Thyroid gland (tissue), 4 donors: ENCODE measurements around the gene THBS1. TPM values are rescaled to one million over a fixed set of nuclear protein-coding genes. Genes with fewer than 3 reads are reported as not detected.

Source experiments
- DNase-seq, 2 donors: peaks; one replicate each; pipeline ENCODE4 v3.0.0-alpha.2; 2019
- H3K27ac ChIP-seq, 3 donors: fragments of 200-600 bp; sonication (generic); 1 replicate in 2 of 3; 2 replicates in 1 of 3; pipeline ENCODE4 v1.5.1; 2016 to 2019; ENCODE audit warnings: mild to moderate bottlenecking in 1 of 3, moderate library complexity in 1 of 3
- H3K27me3 ChIP-seq: fragments of 200-600 bp; sonication (generic); one replicate; pipeline ENCODE4 v1.5.1; 2019
- H3K36me3 ChIP-seq, 2 donors: fragments of 200-600 bp; sonication (generic); one replicate each; pipeline ENCODE4 v1.5.1; 2016 to 2019
- H3K4me1 ChIP-seq, 2 donors: fragments of 200-600 bp; sonication (generic); one replicate each; pipeline ENCODE4 v1.5.1; 2017 to 2019
- H3K4me3 ChIP-seq, 3 donors: fragments of 200-600 bp; sonication (generic); replicated peaks in 1 of 3; 1 replicate in 2 of 3; 2 replicates in 1 of 3; pipeline ENCODE4 v1.5.1; 2016; ENCODE audit warnings: mild to moderate bottlenecking in 1 of 3
- H3K9me3 ChIP-seq: fragments of 200-600 bp; sonication (generic); one replicate; pipeline ENCODE4 v1.5.1; 2017
- POLR2A ChIP-seq, 2 donors: fragments of 450-650 bp; IDR thresholded peaks; one replicate each; pipeline ENCODE4 v1.6.1; 2017; ENCODE audit warnings: antibody characterized with exemption in 2 of 2, mild to moderate bottlenecking in 2 of 2, moderate library complexity in 1 of 2
- WGBS, 2 donors: methylation state at CpG; one replicate each; pipeline ENCODE4 v1.1.5; 2017; 5-methylcytosine and 5-hydroxymethylcytosine counted together
- intact Hi-C: fragments of 100-400 bp; cut with DNase I; formaldehyde crosslinking; loops from one replicate; pipeline ENCODE4 v1.15.1; 2023
- total RNA-seq, 4 donors: library from RNA; depleted of rRNA; stranded (reverse); fragments of >200 nt; gene quantifications; one replicate each; pipeline ENCODE4 v1.2.3, GENCODE V29; 2016
- TF ChIP-seq, protein P1 (sequence below), 6 experiments: fragments of 200-600 bp in 3 of 6; fragments of 450-650 bp in 3 of 6; sonication (generic) in 3 of 6; IDR thresholded peaks; one replicate each; pipeline ENCODE4 v1.5.1; 2016 to 2019; ENCODE audit warnings: antibody characterized with exemption in 6 of 6, mild to moderate bottlenecking in 2 of 6, inconsistent platforms in 1 of 6, moderate library complexity in 1 of 6

THBS1 gene
- total RNA-seq, 4 donors from 2014 or later = 15.3 to 155 (median 57.8) TPM

DNA sequence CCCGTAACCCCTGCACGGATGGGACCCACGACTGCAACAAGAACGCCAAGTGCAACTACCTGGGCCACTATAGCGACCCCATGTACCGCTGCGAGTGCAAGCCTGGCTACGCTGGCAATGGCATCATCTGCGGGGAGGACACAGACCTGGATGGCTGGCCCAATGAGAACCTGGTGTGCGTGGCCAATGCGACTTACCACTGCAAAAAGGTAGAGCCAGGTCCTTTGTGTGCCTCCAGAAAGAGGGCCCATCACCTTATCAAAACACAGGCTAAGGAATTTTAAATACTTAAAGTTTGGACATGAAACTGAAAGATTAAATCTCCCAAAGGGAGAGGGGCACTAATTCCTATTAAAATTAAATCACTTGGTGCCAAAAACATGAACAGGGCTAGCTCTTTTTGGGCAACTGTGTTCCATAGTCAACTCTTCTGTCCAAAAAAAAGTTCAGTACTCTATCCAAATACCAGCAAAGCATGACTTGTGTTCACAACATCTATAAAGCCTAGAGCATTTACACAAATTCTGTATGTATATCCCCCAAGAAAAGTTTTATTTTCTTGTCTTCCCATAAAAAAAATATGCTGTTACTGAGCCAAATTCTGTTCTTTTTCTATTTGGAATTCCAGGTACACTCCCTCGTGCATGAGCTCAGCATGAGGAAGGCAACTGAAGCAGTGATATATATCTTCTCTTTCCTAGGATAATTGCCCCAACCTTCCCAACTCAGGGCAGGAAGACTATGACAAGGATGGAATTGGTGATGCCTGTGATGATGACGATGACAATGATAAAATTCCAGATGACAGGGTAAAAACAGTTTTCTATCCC lies 9.2 kb downstream of the THBS1 start:
- H3K4me1 ChIP-seq = no peaks in the 10 kb centered on the region
- no peaks in the 10 kb centered on the region for H3K9me3 ChIP-seq

DNA sequence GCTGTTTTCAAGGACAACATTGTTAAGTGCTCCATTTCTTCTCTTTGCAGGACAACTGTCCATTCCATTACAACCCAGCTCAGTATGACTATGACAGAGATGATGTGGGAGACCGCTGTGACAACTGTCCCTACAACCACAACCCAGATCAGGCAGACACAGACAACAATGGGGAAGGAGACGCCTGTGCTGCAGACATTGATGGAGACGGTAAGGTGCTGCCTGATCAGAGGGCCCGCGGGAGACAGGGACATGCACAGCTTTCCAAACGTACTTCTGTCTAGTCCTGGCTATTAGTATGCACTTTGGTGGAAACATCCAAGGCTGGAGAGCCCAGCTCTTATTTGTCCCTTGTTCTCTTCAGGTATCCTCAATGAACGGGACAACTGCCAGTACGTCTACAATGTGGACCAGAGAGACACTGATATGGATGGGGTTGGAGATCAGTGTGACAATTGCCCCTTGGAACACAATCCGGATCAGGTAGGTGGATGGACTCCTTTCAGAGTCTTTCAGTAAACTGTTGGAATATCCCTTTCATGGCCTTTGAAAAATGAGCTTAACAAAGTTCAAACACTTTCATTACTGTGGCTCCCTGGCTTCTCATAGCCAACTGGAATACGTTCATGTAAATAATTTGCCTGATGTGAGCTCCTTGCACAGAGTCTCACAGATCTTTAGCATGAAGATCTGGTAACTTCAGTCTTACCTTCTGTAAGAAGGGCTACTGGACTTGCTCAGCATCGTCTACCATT lies 10.4 kb downstream of the THBS1 start:
- intact Hi-C loops = no loop called here
- peaks cover 5 to 13% of the 10 kb centered on the region in 2 donors for H3K36me3 ChIP-seq
- WGBS, 2 donors = 93 to 94% methylated on average over 11 of the region's 11 CpGs

More for the DNA sequence above, 9.2 kb downstream of the THBS1 start:
- Histone ChIP-seq H3K27me3 (no peaks in the 10 kb centered on the region), H3K27ac (no peak overlapping the region), H3K36me3 (peaks cover 8 to 15% of the 10 kb centered on the region in 2 donors), H3K4me3 (no peak overlapping the region)
- TF ChIP-seq, protein P1, sequence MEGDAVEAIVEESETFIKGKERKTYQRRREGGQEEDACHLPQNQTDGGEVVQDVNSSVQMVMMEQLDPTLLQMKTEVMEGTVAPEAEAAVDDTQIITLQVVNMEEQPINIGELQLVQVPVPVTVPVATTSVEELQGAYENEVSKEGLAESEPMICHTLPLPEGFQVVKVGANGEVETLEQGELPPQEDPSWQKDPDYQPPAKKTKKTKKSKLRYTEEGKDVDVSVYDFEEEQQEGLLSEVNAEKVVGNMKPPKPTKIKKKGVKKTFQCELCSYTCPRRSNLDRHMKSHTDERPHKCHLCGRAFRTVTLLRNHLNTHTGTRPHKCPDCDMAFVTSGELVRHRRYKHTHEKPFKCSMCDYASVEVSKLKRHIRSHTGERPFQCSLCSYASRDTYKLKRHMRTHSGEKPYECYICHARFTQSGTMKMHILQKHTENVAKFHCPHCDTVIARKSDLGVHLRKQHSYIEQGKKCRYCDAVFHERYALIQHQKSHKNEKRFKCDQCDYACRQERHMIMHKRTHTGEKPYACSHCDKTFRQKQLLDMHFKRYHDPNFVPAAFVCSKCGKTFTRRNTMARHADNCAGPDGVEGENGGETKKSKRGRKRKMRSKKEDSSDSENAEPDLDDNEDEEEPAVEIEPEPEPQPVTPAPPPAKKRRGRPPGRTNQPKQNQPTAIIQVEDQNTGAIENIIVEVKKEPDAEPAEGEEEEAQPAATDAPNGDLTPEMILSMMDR (IDR thresholded peaks at IDR 0.05) = no peak
- TF ChIP-seq POLR2A (IDR thresholded peaks at IDR 0.05) = no peak
- 92 to 94% methylated on average over 13 of the region's 13 CpGs for WGBS, 2 donors
- intact Hi-C loops = loop anchor here (10.0 kb wide), 1 partner anchor 165 kb away; no protein-coding TSS in a partner anchor
- DNase-seq = no peak

DNA sequence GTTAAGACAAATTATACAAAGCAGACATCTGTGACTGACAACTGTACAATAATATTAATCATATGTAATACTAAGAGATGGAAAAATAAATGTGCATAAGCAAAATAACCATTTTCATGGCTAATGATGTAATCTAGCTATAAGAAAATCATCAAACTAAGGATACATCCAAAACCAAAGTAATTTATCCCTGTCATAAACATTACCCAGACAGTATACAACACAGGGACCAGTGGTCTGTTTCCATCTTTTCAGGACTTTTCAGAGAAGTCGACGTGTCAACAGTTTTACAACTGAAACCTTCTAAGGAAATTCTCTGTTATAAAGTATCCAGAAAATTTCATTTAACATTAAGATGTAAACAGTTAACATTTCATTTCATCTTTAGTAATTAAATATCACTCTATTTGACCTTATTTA lies 11.0 kb downstream of the THBS1 start:
- TF ChIP-seq POLR2A (IDR thresholded peaks at IDR 0.05) = no peak
- TF ChIP-seq, protein P1 (IDR thresholded peaks at IDR 0.05) = no peak
- Histone ChIP-seq H3K27ac (no peak overlapping the region), H3K4me1 (no peaks in the 10 kb centered on the region), H3K9me3 (no peaks in the 10 kb centered on the region), H3K4me3 (no peak overlapping the region), H3K36me3 (peaks cover 0 to 13% of the 10 kb centered on the region in 2 donors), H3K27me3 (no peaks in the 10 kb centered on the region)
- WGBS, 2 donors = 92 to 93% methylated on average over 2 of the region's 2 CpGs
- intact Hi-C loops = no loop called here
- no peak for DNase-seq

More for the DNA sequence above, 10.4 kb downstream of the THBS1 start:
- Histone ChIP-seq H3K4me1 (no peaks in the 10 kb centered on the region), H3K27ac (no peak overlapping the region), H3K4me3 (no peak overlapping the region), H3K9me3 (no peaks in the 10 kb centered on the region), H3K27me3 (no peaks in the 10 kb centered on the region)
- no peak for DNase-seq
- no peak for TF ChIP-seq POLR2A (IDR thresholded peaks at IDR 0.05)
- TF ChIP-seq, protein P1 (IDR thresholded peaks at IDR 0.05) = no peak

DNA sequence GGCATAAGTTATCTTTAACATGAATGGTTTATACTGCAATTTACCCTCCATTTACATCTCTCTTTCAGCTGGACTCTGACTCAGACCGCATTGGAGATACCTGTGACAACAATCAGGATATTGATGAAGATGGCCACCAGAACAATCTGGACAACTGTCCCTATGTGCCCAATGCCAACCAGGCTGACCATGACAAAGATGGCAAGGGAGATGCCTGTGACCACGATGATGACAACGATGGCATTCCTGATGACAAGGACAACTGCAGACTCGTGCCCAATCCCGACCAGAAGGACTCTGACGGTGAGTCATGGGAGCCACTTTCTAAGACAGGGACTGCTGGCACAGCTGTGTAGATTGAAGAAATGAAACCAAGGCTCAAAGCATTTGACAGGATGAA lies 11.6 kb downstream of the THBS1 start:
- Histone ChIP-seq H3K36me3 (peaks cover 0 to 13% of the 10 kb centered on the region in 2 donors), H3K4me1 (no peaks in the 10 kb centered on the region), H3K27ac (no peak overlapping the region), H3K4me3 (no peak overlapping the region), H3K9me3 (no peaks in the 10 kb centered on the region), H3K27me3 (no peaks in the 10 kb centered on the region)
- intact Hi-C loops = no loop called here
- no peak for DNase-seq
- 89 to 95% methylated on average over 6 of the region's 6 CpGs for WGBS, 2 donors
- TF ChIP-seq POLR2A (IDR thresholded peaks at IDR 0.05) = no peak
- TF ChIP-seq, protein P1 (IDR thresholded peaks at IDR 0.05) = no peak
